Spleen (tissue), 7 donors: ENCODE measurements around the gene SIRT2.

ENCODE experiments used
- CTCF ChIP-seq, 11 experiments: fragments of 200-600 bp in 7 of 11; fragments of 450-650 bp in 4 of 11; sonication (generic) in 4 of 11; IDR thresholded peaks in 8 of 11; conservative IDR thresholded peaks in 3 of 11; 1 replicate in 7 of 11; 2 replicates in 4 of 11; pipeline versions ENCODE4 v1.4.0 to v1.8.0; 2016 to 2021; ENCODE audit warnings: antibody characterized with exemption in 11 of 11, inconsistent platforms in 4 of 11, mild to moderate bottlenecking in 1 of 11
- POLR2A ChIP-seq, 3 donors: fragments of 450-650 bp; IDR thresholded peaks; one replicate each; pipeline ENCODE4 v1.5.1; 2017; ENCODE audit warnings: antibody characterized with exemption in 3 of 3, mild to moderate bottlenecking in 1 of 3
- POLR2AphosphoS5 ChIP-seq, 3 donors: sonication (generic); formaldehyde crosslinking; IDR thresholded peaks; one replicate each; pipeline ENCODE4 v1.5.1; 2017; ENCODE audit warnings: antibody characterized with exemption in 3 of 3
- donor health status: DM: no; HTN: no; CAD: no; lungs with moderate emphysema.
- donor health status: DM: no; HTN: no; CAD: no.
- donor health status: DM: no; HTN: no; CAD: no.

- TF ChIP-seq CTCF (IDR thresholded peaks at IDR 0.05 in 8 of 11, conservative IDR thresholded peaks at IDR 0.05 in 3 of 11): no peak
- TF ChIP-seq POLR2A (IDR thresholded peaks at IDR 0.05): no peak
- TF ChIP-seq POLR2AphosphoS5 (IDR thresholded peaks at IDR 0.05): no peak
These were observed 53.3 kb downstream of the SIRT2 start for GRCh38 chr19:38846097-38846496.
